WTC11 (cell line): ENCODE data around the gene SPEM2. TPM values are rescaled to one million over a fixed set of nuclear protein-coding genes. Genes with fewer than 3 reads are reported as not detected.

Experiments used
- ATAC-seq: fragments of 200-7000 bp; cut with Tn5 transposase; 2 replicates; pipeline ENCODE4 v1.10.0; 2021; ENCODE audit warnings: mild to moderate bottlenecking, moderate library complexity
- CTCF ChIA-PET: fragments of 300-600 bp; sonication (Branson Sonifier 250); formaldehyde crosslinking; loops from one replicate; lab custom pipeline; 2021; ENCODE audit warnings: antibody characterized with exemption; lab: Charles Lee
- POLR2A ChIA-PET: fragments of 350-600 bp; sonication (Branson Sonifier 250); formaldehyde crosslinking; loops from one replicate; lab custom pipeline; 2021; ENCODE audit warnings: antibody characterized with exemption; lab: Charles Lee
- DNase-seq: peaks from one replicate; pipeline ENCODE4 v3.0.0; 2021; ENCODE audit warnings: low spot score
- H3K27ac Mint-ChIP-seq: 2 replicates; pipeline ENCODE4 v1.8.0; 2021; ENCODE audit warnings: mixed read lengths
- H3K27me3 Mint-ChIP-seq: 2 replicates; pipeline ENCODE4 v1.8.0; 2021; ENCODE audit warnings: low read depth, mild to moderate bottlenecking, moderate library complexity, mixed read lengths
- H3K36me3 Mint-ChIP-seq: 2 replicates; pipeline ENCODE4 v1.8.0; 2021; ENCODE audit warnings: mixed read lengths
- H3K4me1 Mint-ChIP-seq: 2 replicates; pipeline ENCODE4 v1.8.0; 2022; ENCODE audit warnings: mixed read lengths
- H3K4me3 Mint-ChIP-seq: 2 replicates; pipeline ENCODE4 v1.8.0; 2021; ENCODE audit warnings: mild to moderate bottlenecking, moderate library complexity, mixed read lengths
- H3K9me3 Mint-ChIP-seq: 2 replicates; pipeline ENCODE4 v1.8.0; 2021; ENCODE audit warnings: mixed read lengths
- CBFB ChIP-seq: sonication (generic); formaldehyde crosslinking; IDR thresholded peaks from 2 replicates; pipeline ENCODE4 v1.8.1; 2022; ENCODE audit warnings: mild to moderate bottlenecking, low read depth, missing genetic modification reagents
- CREB1 ChIP-seq: sonication (generic); formaldehyde crosslinking; IDR thresholded peaks from 2 replicates; pipeline ENCODE4 v1.8.0; 2023; ENCODE audit warnings: mild to moderate bottlenecking, missing genetic modification reagents
- CREM ChIP-seq: sonication (generic); formaldehyde crosslinking; IDR thresholded peaks from 2 replicates; pipeline ENCODE4 v1.8.1; 2022; ENCODE audit warnings: mild to moderate bottlenecking, missing genetic modification reagents, moderate library complexity
- EMX1 ChIP-seq: fragments of 250-450 bp; sonication (Bioruptor Pico); IDR thresholded peaks from 2 replicates; pipeline ENCODE4 v1.8.0; 2021; ENCODE audit warnings: mild to moderate bottlenecking
- ETV6 ChIP-seq: sonication (generic); formaldehyde crosslinking; IDR thresholded peaks from 2 replicates; pipeline ENCODE4 v1.8.1; 2022; ENCODE audit warnings: mild to moderate bottlenecking, missing genetic modification reagents
- GABPB1 ChIP-seq: sonication (generic); formaldehyde crosslinking; IDR thresholded peaks from 2 replicates; pipeline ENCODE4 v1.8.1; 2023; ENCODE audit warnings: mild to moderate bottlenecking, missing genetic modification reagents
- IRF2 ChIP-seq: sonication (generic); formaldehyde crosslinking; IDR thresholded peaks from 2 replicates; pipeline ENCODE4 v1.8.0; 2022; ENCODE audit warnings: low read depth, missing genetic modification reagents, borderline replicate concordance
- NFE2L1 ChIP-seq: sonication (generic); formaldehyde crosslinking; IDR thresholded peaks from 2 replicates; pipeline ENCODE4 v1.8.1; 2023; ENCODE audit warnings: missing genetic modification reagents
- NR3C1 ChIP-seq: sonication (generic); formaldehyde crosslinking; conservative IDR thresholded peaks from 2 replicates; pipeline ENCODE4 v1.8.1; 2023; ENCODE audit warnings: low read depth, mild to moderate bottlenecking, missing genetic modification reagents
- SMAD4 ChIP-seq: sonication (generic); formaldehyde crosslinking; IDR thresholded peaks from 2 replicates; pipeline ENCODE4 v1.8.0; 2022; ENCODE audit warnings: mild to moderate bottlenecking, missing genetic modification reagents
- ZNF138 ChIP-seq: sonication (generic); formaldehyde crosslinking; conservative IDR thresholded peaks from 2 replicates; pipeline ENCODE4 v1.8.1; 2022; ENCODE audit warnings: mild to moderate bottlenecking, moderate library complexity, missing genetic modification reagents
- ZNF263 ChIP-seq: sonication (generic); formaldehyde crosslinking; IDR thresholded peaks from 2 replicates; pipeline ENCODE4 v1.8.1; 2022; ENCODE audit warnings: low read depth, mild to moderate bottlenecking, moderate library complexity, missing genetic modification reagents
- ZNF423 ChIP-seq: fragments of 250-450 bp; sonication (Bioruptor Pico); IDR thresholded peaks from 2 replicates; pipeline ENCODE4 v2.1.2; 2022; ENCODE audit warnings: mild to moderate bottlenecking, moderate library complexity
- total RNA-seq: library from RNA; stranded (reverse); gene quantifications from 3 replicates; pipeline ENCODE4 v1.2.3, GENCODE V29; 2021
- TF ChIP-seq, protein P1 (sequence below): fragments of 200-600 bp; IDR thresholded peaks from 2 replicates; pipeline ENCODE4 v1.8.0; 2022; ENCODE audit warnings: antibody characterized with exemption
- TF ChIP-seq, protein P2 (sequence below): sonication (generic); formaldehyde crosslinking; IDR thresholded peaks from 2 replicates; pipeline ENCODE4 v1.8.0; 2022; ENCODE audit warnings: missing genetic modification reagents
- TF ChIP-seq, protein P3 (sequence below): sonication (generic); formaldehyde crosslinking; IDR thresholded peaks from 2 replicates; pipeline ENCODE4 v1.8.0; 2022; ENCODE audit warnings: mild to moderate bottlenecking, missing genetic modification reagents
- TF ChIP-seq, protein P4 (sequence below): sonication (generic); formaldehyde crosslinking; IDR thresholded peaks from 2 replicates; pipeline ENCODE4 v1.8.1; 2023; ENCODE audit warnings: mild to moderate bottlenecking, missing genetic modification reagents, borderline replicate concordance
- TF ChIP-seq, protein P5 (sequence below): sonication (generic); formaldehyde crosslinking; IDR thresholded peaks from 2 replicates; pipeline ENCODE4 v1.8.0; 2022; ENCODE audit warnings: mild to moderate bottlenecking, missing genetic modification reagents
- TF ChIP-seq, protein P6 (sequence below): sonication (generic); formaldehyde crosslinking; IDR thresholded peaks from 2 replicates; pipeline ENCODE4 v1.8.1; 2023; ENCODE audit warnings: mild to moderate bottlenecking, missing genetic modification reagents
- TF ChIP-seq, protein P7 (sequence below): sonication (generic); formaldehyde crosslinking; IDR thresholded peaks from 2 replicates; pipeline ENCODE4 v1.8.0; 2023; ENCODE audit warnings: missing genetic modification reagents

Gene SPEM2
- total RNA-seq, 1 experiment from 2014 or later, result 0.13 TPM

DNA sequence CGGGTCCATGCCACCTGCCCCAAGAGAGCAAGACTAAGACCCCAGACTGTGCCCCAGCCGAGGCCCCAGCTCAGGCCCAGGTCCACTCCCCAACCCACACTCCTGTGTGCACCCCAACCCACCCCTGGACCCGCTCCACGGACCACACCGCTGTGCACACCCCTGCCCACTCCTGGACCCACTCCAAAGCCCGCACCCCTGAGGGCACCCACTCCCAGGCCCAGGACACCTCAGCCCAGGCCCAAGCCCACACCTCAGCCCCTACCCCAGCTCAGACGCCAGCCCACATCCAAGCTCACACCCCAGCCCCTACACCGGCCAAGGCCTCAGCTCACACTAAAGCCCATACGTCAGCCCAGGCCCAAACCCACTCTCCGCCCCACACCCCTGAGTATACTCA, 4.3 kb downstream of the SPEM2 start:
- Mint-ChIP-seq H3K27me3 (no peaks in the 10 kb centered on the region; the same call in 1 of the 2 replicates), H3K9me3 (no peaks in the 10 kb centered on the region), H3K36me3 (no peaks in the 10 kb centered on the region), H3K4me3 (no peak overlapping the region), H3K4me1 (no peaks in the 10 kb centered on the region), H3K27ac (no peak overlapping the region)
- ATAC-seq (no peak), DNase-seq (no peak)
- ChIA-PET POLR2A (no interaction called here), CTCF (interaction anchor here (0.7 kb wide), 1 partner anchor 8 kb away, joined by 3 read pairs; no protein-coding TSS in a partner anchor)
- no peak for TF ChIP-seq ZNF263
- TF ChIP-seq, protein P1, sequence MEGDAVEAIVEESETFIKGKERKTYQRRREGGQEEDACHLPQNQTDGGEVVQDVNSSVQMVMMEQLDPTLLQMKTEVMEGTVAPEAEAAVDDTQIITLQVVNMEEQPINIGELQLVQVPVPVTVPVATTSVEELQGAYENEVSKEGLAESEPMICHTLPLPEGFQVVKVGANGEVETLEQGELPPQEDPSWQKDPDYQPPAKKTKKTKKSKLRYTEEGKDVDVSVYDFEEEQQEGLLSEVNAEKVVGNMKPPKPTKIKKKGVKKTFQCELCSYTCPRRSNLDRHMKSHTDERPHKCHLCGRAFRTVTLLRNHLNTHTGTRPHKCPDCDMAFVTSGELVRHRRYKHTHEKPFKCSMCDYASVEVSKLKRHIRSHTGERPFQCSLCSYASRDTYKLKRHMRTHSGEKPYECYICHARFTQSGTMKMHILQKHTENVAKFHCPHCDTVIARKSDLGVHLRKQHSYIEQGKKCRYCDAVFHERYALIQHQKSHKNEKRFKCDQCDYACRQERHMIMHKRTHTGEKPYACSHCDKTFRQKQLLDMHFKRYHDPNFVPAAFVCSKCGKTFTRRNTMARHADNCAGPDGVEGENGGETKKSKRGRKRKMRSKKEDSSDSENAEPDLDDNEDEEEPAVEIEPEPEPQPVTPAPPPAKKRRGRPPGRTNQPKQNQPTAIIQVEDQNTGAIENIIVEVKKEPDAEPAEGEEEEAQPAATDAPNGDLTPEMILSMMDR, result no peak
- no peak for TF ChIP-seq NFE2L1 (CRISPR knock-in tag)
- TF ChIP-seq, protein P2, sequence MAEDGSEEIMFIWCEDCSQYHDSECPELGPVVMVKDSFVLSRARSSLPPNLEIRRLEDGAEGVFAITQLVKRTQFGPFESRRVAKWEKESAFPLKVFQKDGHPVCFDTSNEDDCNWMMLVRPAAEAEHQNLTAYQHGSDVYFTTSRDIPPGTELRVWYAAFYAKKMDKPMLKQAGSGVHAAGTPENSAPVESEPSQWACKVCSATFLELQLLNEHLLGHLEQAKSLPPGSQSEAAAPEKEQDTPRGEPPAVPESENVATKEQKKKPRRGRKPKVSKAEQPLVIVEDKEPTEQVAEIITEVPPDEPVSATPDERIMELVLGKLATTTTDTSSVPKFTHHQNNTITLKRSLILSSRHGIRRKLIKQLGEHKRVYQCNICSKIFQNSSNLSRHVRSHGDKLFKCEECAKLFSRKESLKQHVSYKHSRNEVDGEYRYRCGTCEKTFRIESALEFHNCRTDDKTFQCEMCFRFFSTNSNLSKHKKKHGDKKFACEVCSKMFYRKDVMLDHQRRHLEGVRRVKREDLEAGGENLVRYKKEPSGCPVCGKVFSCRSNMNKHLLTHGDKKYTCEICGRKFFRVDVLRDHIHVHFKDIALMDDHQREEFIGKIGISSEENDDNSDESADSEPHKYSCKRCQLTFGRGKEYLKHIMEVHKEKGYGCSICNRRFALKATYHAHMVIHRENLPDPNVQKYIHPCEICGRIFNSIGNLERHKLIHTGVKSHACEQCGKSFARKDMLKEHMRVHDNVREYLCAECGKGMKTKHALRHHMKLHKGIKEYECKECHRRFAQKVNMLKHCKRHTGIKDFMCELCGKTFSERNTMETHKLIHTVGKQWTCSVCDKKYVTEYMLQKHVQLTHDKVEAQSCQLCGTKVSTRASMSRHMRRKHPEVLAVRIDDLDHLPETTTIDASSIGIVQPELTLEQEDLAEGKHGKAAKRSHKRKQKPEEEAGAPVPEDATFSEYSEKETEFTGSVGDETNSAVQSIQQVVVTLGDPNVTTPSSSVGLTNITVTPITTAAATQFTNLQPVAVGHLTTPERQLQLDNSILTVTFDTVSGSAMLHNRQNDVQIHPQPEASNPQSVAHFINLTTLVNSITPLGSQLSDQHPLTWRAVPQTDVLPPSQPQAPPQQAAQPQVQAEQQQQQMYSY (CRISPR knock-in tag), result no peak
- no peak for TF ChIP-seq NR3C1 (CRISPR knock-in tag)
- no peak for TF ChIP-seq CBFB (CRISPR knock-in tag)
- TF ChIP-seq ZNF423 (CRISPR knock-in tag), result no peak
- TF ChIP-seq CREM (CRISPR knock-in tag), result no peak
- TF ChIP-seq EMX1 (CRISPR knock-in tag), result no peak
- TF ChIP-seq, protein P3, sequence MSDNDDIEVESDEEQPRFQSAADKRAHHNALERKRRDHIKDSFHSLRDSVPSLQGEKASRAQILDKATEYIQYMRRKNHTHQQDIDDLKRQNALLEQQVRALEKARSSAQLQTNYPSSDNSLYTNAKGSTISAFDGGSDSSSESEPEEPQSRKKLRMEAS (CRISPR knock-in tag), result no peak
- TF ChIP-seq ETV6, result no peak
- TF ChIP-seq, protein P4, sequence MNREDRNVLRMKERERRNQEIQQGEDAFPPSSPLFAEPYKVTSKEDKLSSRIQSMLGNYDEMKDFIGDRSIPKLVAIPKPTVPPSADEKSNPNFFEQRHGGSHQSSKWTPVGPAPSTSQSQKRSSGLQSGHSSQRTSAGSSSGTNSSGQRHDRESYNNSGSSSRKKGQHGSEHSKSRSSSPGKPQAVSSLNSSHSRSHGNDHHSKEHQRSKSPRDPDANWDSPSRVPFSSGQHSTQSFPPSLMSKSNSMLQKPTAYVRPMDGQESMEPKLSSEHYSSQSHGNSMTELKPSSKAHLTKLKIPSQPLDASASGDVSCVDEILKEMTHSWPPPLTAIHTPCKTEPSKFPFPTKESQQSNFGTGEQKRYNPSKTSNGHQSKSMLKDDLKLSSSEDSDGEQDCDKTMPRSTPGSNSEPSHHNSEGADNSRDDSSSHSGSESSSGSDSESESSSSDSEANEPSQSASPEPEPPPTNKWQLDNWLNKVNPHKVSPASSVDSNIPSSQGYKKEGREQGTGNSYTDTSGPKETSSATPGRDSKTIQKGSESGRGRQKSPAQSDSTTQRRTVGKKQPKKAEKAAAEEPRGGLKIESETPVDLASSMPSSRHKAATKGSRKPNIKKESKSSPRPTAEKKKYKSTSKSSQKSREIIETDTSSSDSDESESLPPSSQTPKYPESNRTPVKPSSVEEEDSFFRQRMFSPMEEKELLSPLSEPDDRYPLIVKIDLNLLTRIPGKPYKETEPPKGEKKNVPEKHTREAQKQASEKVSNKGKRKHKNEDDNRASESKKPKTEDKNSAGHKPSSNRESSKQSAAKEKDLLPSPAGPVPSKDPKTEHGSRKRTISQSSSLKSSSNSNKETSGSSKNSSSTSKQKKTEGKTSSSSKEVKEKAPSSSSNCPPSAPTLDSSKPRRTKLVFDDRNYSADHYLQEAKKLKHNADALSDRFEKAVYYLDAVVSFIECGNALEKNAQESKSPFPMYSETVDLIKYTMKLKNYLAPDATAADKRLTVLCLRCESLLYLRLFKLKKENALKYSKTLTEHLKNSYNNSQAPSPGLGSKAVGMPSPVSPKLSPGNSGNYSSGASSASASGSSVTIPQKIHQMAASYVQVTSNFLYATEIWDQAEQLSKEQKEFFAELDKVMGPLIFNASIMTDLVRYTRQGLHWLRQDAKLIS (CRISPR knock-in tag), result no peak
- TF ChIP-seq GABPB1 (CRISPR knock-in tag), result no peak
- no peak for TF ChIP-seq SMAD4 (CRISPR knock-in tag)
- TF ChIP-seq, protein P5, sequence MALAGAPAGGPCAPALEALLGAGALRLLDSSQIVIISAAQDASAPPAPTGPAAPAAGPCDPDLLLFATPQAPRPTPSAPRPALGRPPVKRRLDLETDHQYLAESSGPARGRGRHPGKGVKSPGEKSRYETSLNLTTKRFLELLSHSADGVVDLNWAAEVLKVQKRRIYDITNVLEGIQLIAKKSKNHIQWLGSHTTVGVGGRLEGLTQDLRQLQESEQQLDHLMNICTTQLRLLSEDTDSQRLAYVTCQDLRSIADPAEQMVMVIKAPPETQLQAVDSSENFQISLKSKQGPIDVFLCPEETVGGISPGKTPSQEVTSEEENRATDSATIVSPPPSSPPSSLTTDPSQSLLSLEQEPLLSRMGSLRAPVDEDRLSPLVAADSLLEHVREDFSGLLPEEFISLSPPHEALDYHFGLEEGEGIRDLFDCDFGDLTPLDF (CRISPR knock-in tag), result no peak
- TF ChIP-seq, protein P6, sequence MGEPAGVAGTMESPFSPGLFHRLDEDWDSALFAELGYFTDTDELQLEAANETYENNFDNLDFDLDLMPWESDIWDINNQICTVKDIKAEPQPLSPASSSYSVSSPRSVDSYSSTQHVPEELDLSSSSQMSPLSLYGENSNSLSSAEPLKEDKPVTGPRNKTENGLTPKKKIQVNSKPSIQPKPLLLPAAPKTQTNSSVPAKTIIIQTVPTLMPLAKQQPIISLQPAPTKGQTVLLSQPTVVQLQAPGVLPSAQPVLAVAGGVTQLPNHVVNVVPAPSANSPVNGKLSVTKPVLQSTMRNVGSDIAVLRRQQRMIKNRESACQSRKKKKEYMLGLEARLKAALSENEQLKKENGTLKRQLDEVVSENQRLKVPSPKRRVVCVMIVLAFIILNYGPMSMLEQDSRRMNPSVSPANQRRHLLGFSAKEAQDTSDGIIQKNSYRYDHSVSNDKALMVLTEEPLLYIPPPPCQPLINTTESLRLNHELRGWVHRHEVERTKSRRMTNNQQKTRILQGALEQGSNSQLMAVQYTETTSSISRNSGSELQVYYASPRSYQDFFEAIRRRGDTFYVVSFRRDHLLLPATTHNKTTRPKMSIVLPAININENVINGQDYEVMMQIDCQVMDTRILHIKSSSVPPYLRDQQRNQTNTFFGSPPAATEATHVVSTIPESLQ, result no peak
- no peak for TF ChIP-seq IRF2
- TF ChIP-seq ZNF138 (CRISPR knock-in tag), result no peak
- TF ChIP-seq, protein P7, sequence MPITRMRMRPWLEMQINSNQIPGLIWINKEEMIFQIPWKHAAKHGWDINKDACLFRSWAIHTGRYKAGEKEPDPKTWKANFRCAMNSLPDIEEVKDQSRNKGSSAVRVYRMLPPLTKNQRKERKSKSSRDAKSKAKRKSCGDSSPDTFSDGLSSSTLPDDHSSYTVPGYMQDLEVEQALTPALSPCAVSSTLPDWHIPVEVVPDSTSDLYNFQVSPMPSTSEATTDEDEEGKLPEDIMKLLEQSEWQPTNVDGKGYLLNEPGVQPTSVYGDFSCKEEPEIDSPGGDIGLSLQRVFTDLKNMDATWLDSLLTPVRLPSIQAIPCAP (CRISPR knock-in tag), result no peak
- no peak for TF ChIP-seq CREB1 (CRISPR knock-in tag)
